GM18867 (cell line): ENCODE measurements around the gene PSMC3IP.

Experiments
- ATAC-seq: cut with Tn5 transposase; IDR thresholded peaks from one replicate; pipeline ENCODE4 v1.9.1; 2021; ENCODE audit warnings: mild to moderate bottlenecking, moderate library complexity; ENCODE audit not compliant: unreplicated experiment

Gene PSMC3IP

DNA sequence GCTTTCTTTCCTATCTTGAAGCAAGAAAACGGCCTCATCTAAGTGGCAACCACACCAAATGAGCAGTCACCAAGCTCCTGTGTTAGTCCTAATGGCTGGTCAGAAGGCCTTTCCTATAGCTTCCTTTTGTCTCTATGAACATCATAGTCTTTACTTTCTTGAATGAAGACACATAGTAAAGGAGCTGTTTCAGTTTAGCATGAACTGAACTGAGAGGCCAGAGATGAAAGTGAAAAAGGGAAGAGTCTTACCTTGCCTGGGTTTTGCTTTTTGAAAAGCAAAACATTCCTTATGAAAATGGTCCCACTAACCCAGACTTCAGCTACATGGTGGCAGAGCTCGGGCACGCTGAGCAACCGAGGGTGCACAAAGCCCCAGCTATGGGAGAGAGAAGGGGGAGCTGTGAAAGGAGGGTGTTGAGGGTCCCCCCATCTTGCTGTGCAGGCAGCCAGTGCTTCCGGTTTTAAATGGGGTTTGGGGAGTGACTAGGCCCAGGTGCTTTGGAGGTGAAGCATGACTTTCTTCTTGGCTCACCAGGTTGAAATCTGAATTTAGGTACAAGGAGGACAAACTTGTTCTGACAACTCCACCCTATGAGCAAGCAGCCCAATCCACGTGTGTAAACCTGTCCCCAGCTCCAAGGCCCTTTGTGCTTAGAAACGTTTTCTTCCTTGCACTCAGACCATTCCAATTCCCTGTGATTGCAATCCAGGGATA, 9.1 kb upstream of the PSMC3IP start:
- ATAC-seq = peak; percentile 55

DNA sequence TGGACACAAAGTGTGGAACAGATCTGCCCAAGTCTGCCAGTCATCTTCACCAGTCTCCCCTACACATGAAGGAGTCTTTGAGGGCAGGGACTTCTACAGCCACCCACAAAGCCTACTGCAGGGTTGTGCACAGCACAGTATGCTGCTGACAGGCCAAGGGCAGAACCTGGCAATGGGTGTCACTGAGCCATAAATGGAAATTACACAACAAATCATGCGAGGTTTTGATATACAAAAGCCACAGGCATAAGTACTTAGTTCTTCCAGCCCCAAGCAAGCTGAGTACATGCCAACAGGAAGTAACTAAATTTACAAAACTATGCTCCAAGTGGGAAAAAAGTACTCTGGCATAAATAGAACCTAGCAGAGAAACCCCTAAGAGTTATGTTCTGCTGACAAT, 7.8 kb upstream of the PSMC3IP start:
- ATAC-seq = no peak

DNA sequence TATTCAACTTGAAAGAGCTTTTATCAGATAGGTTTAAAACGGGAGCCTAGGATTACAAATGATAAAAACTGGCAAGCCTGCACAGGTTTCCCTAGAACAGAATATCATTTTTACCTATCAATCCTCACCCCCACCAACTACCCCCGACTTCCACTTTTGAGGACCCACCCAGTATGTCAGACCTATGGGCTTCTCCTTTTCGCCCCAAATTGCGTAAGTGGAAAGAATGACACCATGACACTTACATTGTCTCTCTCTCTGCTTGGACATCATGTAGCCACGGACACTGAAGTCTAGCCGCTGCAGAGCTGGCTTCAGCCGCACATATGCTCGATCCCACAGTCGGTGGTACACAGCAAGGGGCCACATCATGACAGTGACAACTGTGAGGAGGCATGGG, 7.4 kb upstream of the PSMC3IP start:
- ATAC-seq = no peak

DNA sequence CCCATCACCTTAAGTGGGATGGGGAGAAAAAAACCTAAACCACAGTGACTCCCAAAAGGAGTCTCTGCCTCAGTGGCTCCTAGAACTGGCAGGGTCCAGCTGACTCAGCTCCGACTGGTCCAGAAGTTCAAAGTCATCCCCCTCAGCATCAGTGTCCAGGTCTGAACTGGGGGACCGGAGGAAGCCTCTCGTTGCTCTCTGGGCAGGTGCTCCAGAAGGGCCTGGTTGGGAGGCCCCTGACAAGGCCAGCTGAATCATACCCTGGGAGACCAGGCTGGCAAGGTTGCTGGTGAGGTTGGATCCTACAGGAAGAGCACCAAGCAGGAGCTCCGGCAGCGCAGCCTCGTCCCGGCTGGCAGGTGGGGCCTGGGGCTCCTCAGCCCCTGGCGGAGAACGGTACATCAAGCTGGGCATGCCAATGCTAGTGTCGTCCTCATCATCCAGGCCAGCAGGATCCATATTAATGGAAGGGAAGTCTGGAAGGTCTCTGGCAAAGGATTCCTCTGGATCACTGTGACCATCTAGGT, 4.3 kb upstream of the PSMC3IP start:
- no peak for ATAC-seq

DNA sequence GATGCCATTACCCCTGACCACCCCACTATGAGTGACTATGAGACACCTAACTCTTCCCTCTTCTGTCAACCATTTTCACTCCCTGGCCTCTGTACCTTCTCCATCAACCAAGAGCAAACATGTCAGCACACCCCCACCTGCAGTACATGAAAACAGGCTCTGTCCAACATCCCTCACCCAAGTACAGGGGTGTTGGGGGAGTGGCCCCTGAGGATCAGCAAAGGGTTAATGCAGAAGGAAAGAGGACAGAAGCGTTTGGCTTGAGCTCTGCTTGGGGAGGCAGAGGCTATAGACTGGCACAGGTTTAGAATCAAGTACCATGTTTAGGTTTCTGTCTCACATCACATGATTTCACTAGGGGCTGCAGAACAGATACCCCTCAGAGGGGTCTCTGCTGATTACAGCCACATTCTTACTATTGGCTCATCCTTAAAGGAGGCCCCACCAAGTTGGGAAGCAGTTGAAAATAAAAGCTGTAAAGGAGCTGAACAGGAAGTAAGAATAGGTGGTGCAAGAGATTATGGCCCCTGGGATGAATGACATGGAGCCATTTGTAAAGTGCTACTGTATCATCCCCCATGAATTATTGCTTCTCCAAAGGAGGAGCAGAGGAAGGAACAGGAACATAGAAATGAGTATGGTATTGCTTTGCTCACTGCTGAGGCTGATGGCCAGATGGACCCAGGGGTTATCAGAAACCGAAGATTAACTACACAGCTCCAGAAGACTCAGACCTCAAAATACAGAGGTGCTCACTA, 2.4 kb upstream of the PSMC3IP start:
- no peak for ATAC-seq

DNA sequence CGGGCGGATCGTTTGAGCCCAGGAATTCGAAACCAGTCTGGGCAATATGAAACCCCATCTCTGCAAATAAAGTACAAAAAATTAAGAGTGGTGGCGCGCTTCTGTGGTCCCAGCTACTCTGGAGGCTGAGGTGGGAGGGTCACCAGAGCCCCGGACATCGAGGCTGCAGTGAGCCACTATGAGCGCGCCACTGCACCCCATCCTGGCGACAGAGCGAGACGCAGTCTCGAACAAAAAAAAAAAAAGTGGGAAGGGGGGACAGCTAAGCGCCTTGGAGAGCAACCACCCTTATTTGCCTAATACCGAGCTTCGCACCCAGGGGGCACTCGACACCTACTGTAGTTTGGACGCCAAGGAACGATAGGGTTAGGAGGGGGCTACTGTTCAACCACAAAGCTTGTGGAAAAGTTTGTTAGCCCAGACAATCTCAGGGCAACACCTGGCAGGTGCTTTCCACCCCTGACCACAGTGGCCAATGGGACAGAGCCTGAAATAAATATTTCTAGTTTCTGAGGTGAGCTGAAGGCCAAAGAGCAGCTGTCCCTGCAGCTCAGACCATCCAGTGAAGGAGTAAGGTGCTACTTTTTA, 847 bp upstream of the PSMC3IP start:
- peak; percentile 47 for ATAC-seq

DNA sequence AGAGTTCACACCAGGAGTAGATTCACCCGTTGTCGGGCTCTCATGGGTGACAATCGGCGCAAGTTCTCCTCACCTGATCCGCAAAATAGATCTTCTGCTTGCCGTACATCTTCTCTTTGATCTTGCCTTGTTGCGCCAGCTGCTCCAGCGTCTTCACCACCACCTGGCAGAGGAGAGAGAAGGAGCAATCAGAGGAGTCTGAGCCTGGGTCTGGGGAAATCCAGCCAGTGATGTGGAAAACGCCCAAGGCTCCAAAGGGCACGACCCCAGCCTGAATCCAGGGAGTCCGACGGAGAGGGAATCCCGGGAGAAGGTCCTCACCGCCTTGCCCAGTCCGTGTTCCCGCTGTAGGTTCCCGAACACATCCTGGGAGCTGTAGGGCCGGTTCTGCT, 393 bp downstream of the PSMC3IP start:
- ATAC-seq = no peak

DNA sequence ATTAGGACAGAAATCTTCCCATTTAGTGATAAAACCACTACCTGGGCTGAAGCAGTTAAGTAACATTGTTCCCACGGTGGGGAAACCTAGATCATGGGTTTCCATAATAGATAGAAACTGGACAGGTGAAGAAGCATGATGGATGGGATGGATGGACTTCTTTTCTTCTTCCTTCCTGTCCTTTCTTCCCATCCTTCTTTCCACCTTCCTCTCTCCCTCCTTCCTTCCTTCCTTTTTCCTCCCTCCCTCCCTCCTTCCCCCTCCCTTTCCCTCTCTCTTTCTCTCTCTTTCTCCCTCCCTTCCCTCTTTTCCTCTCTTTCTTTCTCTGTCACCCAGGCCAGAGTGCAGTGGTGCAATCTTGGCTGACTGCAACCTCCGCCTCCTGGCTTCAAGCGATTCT, 3.1 kb downstream of the PSMC3IP start:
- no peak for ATAC-seq

DNA sequence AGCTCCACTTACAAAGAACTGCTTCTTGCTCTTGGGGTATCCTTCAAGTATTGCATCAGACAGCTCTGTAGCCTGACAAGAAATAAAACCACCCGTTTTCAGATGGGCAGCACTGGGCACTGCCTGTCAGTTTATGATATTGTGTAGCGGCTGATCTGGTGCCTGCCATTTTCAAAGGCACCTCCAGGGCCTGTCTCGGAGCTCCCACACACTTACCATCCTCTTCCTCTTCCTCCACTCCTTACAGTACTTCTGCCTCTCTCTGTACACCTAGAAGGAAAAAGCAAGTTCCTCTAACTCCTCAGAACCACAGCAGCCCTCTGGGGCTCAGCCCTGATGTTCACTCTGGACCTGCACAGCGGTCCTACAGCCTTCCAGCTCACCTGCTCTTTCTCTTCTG, 4.4 kb downstream of the PSMC3IP start:
- no peak for ATAC-seq

DNA sequence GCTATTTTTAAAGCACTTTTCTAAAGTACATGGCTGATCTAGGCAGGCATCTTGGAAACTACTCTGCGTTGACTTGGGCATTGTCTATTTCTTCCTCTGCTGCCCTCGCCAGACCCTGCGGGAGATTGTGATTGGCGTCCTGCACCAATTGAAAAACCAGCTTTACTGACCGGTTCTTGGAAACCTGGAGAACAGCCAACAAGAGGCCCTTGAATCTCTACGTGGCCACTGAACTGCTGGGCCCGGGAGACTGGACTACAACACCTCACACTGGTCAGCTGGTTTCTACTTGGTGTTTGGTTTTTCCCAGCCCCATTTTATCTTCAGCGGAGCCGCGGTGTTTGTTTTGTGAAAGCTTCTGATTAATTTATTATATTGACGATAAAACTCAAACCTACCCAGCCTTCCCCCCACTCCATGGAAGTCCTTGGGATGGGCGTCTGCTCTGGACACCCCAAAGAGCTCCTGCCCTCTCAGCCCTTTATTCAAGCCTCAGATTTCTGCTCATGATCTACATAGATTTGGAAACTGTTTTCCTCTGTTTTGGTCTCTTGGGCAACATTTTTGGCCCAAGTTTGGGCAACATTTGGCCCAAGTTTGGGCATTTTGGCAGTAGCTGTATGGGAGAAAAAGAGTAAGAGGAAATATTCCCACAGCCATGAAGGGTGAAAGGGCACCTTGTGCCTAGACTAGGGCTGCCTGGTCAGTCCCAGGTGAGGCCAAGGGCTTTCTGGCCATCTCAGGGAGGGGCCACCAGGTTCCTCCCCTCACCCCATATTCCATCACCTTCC, 5.9 kb downstream of the PSMC3IP start:
- ATAC-seq = no peak

DNA sequence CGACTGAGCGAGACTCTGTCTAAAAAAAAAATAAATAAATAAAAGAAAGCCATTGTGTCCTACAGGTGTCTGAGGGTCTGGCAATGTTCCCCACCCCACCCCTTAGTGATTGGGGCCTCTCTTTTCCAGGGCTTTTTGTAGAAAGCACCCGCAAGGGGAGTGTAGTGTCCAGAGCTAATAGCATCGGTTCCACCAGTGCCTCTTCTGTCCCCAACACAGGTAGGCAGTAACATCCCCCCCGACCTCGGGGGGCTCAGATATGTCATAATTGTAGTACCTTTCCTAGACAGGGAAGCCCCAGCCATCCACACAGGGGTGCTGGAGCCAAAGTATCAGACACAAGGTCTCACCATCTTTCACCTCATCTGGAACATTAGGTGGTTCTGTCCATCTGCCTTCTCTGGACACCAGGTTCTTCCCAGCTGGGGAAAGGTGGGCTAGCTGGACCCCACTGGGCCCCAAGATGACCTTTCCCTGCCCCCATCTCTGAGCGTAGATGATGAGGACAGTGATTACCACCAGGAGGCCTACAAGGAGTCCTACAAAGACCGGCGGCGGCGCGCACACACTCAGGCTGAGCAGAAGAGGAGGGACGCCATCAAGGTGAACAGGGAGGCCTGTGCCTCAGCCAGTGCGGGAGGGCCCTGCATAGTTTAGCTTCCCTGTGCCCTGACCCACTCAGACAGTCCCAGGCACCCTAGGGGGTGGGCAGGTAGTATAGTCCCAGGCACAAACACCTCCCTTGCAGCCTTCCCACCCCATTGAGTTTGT, 9.0 kb downstream of the PSMC3IP start:
- ATAC-seq = no peak

DNA sequence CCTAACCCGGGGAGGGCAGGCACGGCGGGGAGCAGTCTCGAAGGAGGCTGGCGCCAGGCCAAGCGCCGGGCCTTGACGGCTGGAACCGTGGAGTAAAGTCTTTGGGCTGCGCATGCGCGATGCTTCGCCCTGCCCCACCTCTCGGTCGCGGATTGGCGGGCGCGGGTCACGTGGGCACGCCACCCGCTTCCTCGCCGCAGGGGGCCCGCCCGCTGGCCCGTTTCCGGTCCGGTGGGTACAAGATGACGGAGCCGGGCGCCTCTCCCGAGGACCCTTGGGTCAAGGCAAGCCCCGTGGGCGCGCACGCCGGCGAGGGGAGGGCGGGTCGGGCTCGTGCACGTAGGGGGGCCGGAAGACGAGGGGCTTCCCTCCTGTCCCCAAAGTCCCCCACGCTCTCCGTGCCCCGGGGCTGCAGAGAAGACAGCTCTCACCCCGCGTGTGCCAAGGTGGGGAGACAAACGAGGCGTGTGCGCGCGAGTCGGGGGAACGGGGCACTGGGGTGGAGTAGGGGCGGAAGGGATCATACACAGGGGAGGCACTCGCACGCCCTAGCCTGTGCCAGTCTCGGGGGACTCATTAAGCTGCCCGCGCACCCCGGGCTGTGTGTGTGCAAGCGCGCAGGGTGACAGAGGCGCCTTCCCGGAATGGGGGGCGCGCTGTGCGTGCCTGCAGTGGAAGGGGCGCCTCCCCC, 10.5 kb downstream of the PSMC3IP start, which contains the start of gene MLX:
MLX (plus strand) TSS at position 218 of the 691 bp plus-strand sequence; CDS start at position 243, 25 bp downstream.
- peak; percentile 61 for ATAC-seq

DNA sequence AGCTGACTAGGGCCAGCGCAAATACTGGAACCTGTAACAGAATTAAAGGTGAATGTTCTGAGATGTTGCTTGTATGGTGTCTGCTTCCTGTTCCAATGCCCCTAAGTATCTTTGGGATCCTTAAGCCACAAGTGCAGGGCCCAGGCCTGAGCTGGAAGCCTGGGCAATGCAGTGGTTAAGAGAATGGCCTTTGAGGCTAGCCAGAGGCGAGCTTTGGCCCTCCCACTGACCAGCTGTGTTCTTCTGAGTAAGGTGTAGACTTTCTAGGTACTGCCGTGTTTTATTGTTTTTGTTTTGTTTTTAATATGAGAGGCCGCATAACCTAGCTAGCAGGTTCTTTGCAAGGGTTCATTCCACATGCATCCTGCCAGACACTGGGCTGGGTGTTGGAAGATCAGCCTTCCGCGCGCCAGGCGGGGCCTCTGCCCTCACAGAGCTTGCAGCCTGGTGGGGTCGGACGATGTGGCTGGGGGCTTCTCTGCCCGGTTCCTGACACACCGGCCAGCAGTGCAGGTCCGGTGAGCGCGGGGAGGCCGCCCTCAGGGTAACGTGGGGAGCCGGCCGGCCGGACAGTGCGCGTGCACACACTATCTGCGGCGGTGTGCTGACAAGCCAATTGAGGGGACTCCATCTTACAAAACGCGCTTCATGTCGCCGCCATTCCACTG, 11.2 kb downstream of the PSMC3IP start:
- no peak for ATAC-seq

DNA sequence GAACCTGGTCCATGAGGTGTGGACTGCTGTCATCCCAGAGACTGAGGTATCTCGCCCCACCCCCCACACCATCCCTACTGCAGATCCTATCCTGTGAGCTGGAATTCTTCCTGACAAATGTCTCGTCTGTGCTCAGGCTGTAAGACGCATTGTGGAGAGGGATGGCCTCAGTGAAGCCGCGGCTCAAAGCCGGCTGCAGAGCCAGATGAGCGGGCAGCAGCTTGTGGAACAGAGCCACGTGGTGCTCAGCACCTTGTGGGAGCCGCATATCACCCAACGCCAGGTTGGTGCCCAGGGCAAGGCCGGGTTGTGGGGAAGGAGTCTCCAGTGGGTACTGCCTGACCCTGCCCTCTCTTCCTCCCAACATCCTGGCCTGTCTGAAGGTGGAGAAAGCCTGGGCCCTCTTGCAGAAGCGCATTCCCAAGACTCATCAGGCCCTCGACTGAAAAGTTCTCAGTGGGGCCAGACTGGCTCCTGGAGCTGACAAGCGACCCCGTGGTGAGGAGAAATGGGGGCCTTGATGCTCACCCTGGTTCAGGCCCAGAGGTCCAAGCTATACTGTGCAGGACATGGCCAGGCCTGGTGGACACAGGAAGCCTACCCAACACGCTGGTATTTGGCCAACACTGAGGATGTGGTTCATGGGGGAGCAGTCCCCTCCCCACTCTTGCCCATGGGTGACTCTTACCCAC, 11.9 kb downstream of the PSMC3IP start:
- no peak for ATAC-seq

DNA sequence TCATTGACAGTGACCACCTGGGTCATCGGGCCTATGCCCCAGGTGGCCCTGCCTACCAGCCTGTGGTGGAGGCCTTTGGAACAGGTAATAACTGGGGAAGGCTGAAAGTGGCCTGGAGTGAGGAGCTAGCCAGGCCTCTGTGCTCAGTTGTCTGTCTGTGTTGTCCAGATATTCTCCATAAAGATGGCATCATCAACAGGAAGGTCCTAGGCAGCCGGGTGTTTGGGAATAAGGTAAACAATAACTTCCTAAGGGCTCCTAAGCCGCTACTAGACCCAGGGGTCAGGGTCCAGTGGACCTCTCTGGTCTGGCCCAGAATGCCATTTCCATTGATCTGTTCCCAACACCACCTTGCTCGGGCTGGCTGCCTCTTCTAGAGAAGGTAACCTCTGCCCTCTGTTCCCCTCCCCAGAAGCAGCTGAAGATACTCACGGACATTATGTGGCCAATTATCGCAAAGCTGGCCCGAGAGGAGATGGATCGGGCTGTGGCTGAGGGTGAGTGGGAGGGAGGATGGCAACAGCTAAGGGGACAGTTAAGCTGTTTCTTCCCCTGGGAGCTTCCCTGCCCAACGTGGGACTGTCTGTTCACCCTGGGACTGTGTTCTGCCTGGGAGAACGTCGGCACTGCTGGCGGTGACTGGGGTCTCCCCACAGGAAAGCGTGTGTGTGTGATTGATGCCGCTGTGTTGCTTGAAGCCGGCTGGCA, 12.6 kb downstream of the PSMC3IP start:
- no peak for ATAC-seq

DNA sequence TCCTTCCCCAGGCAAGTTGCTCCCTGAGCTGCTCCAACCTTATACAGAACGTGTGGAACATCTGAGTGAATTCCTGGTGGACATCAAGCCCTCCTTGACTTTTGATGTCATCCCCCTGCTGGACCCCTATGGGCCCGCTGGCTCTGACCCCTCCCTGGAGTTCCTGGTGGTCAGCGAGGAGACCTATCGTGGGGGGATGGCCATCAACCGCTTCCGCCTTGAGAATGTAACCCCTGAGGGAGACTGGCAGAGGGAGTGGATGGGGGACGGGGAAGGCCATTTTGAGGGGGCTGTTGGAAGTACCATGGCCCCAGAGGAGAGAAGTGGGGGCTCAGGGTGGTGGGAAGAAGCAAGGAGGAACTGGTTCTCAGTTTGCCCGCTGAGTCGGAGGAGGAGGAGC, 13.6 kb downstream of the PSMC3IP start:
- ATAC-seq = no peak

DNA sequence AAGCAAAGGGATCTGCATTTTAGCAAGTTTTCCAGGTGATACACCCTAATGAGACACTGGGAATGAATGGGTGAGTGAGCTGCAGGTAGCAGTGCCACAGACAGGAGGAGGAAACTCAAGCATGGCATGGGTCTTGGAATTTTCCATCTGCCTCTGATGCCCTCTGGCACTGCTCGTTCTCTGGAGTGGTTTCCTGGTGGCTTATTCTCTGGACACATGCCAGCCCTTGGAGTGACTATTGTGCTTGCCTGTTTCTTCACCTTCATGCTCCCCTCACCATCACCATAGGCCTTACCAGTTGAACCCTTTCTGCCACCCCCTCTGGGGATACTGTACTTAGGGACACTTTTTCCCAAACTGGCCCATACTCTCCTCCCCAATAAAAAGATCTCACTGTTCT, 14.0 kb downstream of the PSMC3IP start:
- ATAC-seq = no peak

DNA sequence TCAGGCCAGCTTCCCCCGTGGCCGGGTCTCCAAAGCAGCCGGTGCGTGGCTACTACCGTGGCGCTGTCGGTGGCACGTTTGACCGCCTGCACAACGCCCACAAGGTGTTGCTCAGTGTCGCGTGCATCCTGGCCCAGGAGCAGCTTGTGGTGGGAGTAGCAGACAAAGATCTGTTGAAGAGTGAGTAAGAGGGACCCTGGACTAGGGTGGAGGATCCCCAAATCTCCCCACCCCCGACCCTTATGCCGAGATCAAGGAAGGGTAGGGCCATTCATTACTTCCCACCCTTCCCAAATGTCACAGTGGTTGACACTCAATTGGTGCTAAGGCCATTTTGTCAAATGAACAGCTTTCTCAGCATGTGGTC, 14.4 kb downstream of the PSMC3IP start:
- ATAC-seq = no peak
